ENCODE measurements around the gene MLYCD.
A peak's percentile ranks its signal among the peaks of the same experiment; 100 is the strongest.
"Not testable (repeated sequence)": the region's sequence is repeated elsewhere in the genome, so short reads cannot be mapped to it uniquely, and the experiment has no call there.

Gene MLYCD

DNA sequence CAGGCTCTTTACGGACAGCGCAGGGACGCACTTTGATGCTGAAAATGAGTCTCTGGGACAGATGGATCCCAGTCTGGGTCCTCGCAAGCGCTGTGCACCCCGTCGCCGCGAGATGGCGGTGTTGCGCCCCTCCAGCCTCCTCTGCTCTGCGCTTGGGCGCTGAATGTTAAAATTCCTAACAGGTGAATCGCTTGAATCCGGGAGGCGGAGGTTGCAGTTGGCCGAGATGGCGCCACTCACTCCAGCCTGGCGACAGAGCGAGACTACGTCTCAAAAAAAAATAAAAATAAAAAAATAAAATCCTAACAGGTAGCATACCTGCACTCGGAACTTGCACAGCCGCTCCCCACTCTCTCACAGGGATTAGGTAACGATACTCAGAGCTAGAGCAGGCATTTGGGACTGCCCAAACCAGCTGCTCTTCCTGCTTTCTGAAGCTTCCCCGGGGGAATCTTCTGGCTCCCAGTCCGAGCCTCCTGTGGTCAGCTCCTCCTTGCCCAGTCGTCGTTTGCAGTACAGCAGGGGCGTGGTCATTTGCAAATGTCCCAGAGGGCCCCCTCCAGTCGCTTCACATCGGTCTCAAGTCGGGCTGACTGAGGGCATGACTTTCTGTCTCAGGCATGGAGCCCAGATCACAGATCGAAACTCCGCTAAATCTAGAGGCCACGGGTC, 27.9 kb downstream of the MLYCD start:
- peak; percentile 16 to 69 for DNase-seq

DNA sequence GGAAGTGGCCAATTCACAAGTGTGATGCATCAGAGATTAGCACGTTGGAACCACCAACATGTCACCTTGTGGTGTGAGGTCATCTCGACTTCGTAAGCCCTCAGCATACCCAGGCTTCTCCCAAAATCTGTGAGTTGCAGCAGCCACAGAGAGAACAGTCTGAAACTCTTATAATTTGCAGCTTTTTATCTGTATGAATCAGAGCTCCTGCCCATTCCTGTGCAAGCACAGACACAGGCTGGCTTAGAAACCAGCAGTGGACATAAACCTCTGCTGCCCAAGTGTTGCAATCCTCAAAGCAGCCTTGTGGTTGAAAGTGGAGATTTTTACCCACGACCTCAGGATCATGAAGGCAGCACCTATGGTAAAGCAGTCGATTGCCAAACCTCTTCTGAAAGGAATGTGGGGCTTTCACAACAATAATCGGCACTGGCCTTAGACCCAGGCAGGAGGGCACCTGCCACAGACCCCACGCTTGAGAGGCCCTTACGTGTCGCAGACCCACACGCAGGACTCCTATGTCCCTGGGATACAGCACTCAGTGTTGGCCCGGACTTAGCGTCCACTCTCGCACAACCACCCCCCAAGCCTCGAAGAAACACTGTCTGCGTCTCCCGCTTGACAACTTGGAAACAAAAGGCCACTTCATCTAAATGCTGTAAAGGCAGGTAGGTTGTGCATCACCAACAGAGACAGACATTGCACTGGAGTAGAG, 29.6 kb downstream of the MLYCD start:
- no peak for DNase-seq

DNA sequence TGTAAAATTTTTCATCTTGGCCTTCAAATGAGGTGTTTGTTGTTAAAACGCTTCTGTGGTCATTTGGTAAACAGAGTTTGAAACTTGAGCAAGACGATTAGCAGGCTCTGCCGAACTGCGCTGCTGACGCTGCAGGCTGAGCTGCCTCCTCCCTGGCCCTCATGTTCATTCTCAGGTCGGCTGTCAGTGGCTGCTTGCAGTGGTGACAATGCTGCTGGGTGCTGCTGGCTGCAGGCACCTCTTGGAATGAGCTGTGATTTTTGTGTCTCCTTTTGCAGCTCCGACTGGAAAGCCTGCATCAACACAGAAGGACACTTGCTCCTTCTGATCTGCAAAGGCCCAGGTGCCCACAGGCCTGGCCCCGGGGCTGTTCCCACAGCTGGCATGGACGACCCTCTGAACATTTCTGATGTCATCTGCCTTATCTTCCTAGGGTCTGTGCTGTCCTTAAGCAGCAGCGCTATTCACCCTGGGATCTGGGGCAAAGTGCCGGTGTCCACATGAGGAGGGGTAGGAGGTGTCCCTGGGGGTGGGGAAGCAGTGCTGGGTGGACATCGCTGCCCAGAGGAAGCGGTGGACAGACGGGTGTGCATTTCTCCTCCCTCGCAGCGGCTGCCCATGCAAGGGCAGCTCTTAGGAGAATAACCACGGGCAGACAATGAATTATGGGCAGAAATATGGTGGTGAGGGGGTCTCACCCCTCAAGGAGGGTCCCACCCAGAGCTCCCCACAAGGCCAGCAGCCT, 31.1 kb downstream of the MLYCD start:
- no peak for DNase-seq

DNA sequence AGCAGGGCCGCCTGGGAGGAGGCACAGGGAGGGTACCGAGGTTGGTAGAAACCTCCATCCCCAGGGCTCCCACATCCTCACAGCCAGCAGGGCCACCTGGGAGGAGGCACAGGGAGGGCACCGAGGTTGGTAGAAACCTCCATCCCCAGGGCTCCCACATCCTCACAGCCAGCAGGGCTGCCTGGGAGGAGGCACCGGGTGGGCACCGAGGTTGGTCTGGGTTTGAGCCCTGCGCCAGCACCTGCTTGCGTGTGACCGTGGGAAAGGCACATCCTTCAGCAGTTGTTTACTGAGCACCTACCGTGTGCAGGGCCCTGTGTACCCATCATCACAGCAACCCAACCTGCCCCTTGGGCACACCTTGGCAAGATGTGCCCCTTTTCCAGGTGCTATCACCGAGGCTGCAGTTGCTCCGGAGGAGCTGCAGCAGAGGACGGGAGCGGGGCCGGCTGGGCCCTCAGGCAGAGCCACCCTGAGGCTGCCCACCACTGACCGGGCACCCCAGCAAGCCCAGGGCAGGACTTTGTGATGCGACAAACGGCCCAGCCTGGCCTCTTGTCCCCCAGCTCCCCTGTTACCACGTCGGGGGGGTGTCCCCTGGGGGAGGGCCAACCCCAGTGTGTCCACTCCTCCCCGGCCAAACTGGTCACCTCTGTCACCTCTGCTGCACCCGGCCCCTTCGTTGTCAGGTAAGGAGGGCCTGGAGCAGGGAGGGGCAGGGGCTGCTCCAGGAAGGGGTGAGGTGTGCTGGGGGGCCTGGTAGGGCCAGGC, 32.0 kb downstream of the MLYCD start:
- no peak for DNase-seq

DNA sequence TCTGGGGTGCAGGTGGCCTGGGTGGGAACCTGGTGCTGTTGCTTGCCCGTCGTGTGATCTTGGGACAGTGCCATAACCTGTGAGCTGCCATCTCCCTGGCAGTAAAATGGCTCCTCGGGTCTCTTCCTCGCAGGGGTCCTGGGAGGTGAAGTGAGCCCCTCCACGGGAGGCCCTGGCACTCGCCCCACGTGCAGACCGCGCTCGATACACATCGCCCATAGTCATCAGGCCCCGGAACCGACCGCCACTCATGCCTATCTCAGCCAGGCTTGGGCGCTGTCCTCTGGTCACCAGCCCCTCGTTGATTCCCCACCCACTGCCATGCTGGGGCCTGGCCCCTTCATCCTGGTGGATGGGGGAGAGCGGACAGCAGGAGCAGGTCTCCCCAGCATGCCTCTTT, 32.6 kb downstream of the MLYCD start:
- no peak for DNase-seq

DNA sequence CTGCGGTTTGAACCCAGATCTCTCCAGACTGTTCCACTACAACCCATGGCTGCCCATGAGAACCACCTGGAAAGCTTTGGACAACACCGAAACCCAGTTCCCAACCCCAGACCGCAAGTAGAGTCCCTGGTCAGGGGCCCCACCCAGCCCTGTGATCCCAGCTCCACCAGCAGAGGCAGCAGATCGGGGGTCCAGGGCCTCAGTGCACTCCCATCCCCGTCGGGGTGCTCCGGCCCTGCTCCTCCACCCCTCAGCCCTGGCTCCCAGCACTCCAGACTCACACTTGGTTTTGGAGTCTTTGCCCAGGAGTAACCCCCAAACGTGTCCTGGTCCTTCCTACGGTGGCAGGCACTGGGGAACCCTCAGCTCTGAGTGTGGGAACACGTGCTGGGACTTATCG, 33.4 kb downstream of the MLYCD start:
- no peak for DNase-seq

DNA sequence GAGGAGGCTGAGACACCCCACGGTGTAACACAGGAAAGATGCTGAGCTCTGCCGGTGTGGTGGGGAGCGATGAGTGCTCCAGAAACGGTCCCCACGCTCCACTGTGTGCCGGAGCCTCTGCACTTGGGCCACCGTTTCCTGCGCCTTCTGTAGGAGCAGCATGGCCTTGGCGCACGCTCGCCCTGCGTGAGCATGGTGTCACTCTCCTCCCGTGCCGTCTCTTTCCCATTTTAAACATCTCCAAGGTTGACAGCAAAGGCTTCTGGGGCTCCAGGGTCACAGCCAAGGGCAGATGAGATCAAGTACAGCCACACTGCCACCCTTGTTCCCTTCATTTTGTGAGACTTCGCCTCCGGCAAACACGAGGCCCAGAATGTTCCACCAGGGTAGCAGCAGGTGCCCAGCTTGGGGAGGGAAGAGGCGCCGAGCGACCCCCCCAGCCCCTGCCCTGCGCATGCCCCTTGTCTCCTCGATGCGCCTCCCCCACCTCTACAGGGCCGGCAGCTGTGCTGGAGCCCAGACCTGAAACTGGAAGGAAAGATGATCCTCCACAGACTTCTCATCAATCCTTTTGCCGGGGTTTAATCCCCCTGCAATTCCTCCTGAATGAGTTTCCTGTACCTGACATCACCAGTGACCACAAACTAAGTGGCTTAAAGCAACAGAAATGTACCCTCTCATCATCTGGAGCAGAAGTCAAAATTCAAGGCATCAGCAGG, 34.2 kb downstream of the MLYCD start:
- DNase-seq, result no peak

DNA sequence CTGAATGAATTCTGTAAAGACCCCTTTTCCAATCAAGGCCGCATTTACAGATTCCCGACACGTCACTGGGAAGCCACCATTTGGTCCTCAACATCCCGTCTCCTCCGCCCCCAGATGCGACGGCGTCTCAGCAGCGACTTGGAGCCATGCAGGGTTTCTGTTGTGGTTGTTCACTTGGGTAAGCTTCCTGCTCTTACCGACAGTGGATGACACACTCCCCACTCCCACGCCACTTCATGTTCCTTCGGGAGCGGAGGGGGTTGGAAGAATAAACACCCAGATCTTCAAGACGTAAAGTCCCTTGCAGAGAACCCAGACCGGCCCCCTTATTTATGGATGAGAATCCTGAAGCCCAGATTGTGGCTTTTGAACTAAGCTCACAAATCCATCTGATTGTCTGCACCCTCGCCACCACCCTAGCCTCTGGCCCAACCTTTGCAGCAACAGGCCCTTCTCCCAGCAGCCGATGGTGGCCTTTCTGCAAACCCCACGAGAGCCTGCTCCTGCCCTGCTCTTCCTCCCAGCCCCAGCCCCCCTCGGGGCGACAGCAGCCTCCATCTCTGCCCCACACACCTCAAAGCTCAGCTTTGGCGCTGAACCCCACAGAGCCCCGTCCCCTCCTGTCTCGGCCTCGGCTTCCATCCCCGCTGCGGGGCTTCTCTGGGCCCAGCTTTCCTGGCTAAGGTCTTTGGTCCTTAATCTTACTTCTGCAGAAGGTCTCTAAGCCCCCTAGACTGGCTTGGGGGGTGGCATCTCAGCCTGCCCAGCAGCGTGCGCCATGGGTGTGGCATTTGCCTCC, 35.2 kb downstream of the MLYCD start:
- DNase-seq, result peak; percentile 1 to 45

DNA sequence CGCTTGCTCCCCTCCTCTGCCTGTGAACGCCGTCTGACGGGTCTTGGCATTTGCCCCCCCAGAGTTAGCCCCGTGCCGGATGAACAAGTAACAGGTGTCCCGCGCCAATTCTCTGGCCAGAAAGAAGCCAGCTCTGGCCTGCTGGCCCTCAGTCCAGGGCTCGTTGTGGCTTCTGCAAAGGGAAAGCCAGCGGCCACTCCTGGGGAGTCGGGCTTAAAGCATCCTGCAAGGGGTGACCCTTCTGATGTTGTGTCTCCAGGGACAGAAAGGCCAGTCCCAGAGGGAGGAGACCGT, 35.7 kb downstream of the MLYCD start:
- DNase-seq, result no peak

DNA sequence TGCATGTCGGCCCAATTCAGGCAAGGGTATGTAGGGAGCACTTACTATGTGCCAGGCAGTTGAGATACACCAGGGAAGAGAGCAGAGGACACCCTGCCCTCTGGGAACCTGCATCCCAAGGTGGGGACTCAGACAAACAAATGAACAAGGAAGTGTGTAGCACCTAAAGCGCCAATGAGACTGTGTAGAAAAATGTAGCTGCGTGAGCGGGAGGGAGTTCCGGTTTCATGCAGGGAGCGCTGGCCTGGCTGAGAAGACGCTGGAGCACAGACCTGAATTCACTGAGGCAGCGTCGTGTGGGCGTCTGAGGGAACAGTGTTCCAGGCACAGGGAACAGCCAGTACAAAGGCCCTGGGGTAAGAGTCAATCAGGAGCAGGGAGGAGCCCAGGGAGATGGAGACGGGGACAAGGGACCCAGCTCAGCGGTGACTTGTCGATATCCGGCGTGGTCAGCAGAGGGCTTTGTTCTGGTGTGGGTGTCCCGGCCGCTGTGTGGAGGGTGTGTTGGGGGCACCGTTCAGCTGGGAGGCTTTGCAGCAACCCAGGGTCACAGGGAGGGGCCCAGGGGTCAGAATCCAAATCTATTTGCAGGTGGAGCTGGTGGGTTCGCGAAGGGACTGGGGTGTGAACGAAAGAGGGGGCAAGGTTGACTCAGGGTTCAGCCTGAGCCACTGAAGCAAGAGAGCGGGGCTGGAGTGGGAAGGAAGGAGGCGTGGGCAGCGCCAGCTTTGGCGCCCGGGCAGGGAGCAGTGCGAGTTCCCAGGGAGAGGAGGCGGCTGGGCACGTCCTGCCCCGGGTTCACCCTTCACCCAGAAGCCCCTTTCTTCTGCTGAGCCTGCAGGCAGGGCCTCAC, 36.3 kb downstream of the MLYCD start:
- DNase-seq, result no peak

DNA sequence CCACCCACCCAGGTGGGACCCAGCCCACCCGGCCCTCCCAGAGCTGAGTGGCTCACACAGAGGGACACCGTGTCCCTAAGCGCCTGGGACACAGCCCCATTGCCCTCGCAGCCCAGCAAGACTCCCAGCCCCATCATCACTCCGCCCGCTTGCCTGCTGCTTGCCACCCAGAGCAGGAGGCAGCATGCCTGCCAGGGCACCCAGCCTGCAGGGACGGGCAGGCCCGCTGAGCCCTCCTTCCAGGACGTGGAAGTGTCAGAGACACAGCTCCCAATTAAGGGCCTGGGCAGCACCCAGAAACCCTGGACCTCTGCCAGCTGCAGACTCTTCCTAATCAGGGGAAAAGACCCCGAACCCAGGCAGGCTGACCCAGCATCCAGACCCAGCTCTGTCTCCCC, 36.9 kb downstream of the MLYCD start:
- no peak for DNase-seq

DNA sequence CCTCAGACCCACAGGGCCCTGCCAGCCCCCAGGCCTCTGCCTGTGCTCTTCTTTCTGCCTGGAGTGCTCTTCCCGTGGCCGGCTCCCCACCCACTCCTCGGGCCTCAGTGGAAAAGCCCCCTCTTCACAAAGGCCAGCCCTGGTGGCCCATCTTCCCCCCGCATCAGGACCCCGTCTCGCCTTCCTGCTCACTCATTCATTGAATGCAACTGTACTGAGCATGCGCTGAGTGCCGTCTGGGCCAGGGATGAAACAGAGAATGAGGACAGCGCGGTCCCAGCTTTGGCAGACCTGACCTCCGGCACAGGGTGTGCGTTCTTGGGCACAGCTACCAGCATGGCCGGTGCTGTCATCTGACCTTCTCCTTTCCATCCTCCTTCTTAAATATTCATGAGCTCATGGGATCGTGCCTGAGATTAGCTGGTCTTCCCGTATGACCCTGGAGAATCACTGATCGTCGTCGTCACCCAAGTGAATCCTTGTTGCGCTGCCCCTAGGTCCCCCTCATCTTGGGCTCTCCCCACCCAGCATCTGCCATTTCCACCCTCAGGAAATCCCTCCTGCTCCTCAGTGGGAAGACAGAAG, 37.8 kb downstream of the MLYCD start:
- no peak for DNase-seq

DNA sequence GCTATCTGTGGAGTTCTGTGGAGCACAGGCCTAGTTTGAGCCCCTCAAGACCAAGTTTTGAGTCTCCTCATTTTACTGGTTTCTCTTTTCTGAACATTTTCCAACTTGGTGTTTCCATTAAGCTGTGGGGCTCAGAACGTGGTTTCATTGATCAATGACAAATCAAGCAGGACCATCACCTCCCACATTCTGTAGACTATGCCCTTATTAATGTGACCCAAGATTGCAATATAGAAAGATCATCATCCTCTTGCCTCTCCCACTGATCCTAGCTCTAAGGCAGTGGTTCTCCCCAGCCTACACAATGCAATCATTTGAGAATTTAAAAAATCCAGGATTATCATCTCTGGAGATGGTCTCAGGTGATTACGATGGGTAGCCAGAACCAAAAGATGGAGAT, 38.4 kb downstream of the MLYCD start:
- no peak for DNase-seq

DNA sequence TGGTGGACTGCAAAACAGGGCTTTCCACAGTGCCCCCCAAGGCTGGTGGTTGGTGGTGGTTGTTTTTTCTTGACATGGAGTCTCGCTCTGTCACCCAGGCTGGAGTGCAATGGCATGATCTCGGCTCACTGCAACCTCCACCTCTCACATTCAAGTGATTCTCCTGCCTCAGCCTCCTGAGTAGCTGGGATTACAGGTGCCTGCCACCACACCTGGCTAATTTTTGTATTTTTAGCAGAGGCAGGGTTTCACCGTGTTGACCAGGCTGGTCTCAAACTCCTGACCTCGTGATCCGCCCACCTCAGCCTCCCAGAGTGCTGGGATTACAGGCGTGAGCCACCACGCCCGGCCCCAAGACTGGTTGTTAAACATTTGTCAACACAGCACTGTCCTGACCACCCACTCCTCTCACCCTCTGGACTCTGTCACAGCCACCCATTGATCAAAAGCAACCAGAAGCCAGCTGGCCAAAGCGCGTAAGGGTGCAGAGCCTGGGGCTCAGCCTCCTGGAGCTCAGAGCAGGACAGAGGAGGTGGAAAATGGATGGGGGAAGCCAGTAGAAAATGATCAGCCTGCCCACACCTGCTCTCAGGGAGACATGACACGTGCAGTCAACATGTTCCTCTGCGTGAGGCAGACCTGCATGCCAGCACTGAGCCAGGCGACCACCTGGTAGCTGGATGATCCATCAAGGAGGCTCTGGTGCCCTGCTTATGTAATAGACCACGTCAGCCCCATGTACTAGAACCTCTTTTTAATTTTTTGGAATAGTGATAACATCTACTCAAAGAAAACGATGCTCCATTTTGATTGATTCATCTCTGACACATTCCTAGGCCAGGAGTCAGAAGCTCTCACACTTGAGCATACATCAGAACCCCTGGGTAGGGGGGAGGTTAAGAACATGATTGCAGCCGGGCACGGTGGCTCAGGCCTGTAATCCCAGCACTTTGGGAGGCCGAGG, 39.3 kb downstream of the MLYCD start:
- no peak for DNase-seq

DNA sequence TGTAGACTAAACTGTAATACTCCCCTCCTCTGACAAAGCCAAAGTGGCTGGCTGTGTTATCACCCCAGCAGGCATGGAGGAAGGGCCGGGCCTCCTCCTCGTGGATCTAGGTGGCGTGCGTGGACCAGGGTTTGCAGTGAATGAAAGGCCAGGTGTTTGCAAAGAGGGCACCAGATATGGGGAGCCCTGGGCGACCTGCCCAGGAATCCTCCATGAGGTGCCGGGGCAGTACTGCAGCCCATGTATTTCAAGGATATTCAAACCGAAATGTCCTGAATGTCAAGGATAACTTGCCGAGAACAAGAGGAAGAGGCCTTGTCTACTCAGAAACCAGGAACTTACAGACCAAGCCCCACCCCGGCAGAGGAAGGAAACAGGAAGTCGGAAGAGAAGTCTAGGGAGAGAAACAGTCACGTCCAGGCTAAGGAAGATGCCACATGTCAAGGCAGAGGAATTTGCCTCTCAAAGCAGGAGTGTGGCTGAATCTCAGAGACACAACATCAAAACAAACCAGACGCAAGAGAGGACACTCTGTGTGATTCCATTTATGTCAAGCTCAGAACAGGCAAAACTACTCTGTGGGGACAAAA, 40.4 kb downstream of the MLYCD start:
- peak; percentile 61 to 64 for DNase-seq

DNA sequence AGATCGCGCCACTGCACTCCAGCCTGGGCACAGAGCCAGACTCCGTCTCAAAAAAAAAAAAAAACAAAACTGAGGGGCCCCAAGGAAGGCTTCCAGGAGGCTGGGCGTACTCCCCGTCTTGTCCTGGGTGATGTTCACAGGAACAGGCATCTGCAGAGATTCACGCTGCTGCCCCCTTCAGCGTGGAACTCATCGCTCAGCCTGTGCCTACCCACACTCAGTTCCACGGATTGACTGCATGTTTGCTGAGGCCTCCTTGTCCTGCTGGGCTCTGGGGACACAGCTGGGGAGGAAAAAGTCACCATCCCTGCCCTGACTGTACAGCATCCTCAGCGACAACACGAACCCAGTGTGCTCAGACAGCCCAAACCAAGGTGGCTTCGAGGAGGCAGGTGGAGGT, 41.2 kb downstream of the MLYCD start:
- DNase-seq, result no peak

DNA sequence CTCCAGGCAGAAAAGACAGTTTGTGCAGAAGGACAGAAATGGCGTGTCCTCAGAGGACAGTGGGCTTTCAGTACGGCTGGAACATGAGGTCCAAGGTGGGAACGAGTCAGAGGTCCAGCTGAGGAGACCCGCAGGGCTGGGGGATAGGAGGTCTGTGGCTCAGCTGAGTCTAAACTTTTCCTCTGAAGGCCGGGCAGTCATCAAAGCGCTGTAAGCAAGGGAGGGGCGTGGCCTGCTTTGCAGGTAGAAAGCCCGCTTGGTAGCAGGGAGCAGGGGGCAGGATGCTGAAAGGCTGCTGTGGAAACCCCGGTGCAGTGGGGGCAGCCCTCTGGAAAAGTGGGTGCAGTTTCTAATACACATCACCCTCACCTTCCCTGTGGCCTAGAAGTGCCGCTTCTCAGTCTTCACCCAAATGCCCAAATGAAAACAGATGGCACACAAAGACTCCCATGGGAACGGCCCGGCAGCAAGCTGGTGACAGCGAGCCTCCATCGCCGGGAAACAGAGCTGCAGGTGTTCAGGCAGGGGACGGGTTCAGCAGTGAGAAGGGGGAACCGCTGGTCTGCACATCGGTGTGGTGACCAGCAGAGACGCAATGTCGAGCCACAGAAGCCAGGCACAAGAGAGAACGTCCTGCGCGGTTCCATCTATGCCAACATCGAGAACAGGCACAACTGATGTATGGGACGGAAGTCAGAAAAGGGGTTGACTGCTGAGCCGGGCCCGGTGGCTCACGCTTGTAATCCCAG, 41.9 kb downstream of the MLYCD start:
- no peak for DNase-seq

DNA sequence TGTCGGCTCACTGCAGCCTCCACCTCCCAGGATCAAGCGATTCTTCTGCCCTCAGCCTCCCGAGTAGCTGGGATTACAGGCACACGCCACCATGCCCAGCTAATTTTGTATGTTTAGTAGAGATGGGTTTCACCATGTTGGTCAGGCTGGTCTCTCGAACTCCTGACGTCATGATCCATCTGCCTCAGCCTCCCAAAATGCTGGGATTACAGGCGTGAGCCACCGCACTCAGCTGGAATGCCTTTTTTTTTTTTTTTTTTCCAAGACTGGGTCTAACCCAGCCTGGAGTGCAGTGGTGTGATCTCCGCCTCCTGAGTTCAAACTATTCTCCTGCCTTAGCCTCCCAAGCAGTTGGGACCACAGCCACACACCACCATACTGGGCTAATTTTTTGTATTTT, 42.6 kb downstream of the MLYCD start:
- DNase-seq, result not testable (repeated sequence)

Data from inflammatory macrophage treated with lipopolysaccharide for 1 hour (primary cell).